ENCODE data around the gene ADAM10.

Gene ADAM10

DNA sequence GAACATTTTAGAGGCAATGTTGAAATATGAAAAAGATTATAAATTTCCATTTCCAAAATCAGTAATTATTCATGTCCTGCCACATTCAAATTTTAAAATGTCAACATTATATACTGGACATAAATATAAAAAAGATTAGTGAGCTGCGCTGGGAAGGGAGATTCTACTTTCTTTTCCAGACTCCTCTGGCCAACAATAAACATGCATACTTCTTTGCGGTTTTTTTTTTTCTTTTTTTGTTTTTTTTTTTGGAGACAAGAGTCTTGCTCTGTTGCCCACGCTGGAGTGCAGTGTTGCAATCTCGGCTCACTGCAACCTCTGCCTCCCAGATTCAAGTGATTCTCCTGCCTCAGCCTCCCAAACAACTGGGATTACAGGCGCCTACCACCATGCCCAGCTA lies 105.5 kb downstream of the ADAM10 start:
- Histone ChIP-seq H3K36me3 (ENCODE audit: insufficient read depth) (no peaks in the 10 kb centered on the region), H3K4me3 (IDR thresholded peaks at IDR 0.05; ENCODE audit: insufficient read depth, low read depth, low read length) (no peak overlapping the region), H3K27me3 (ENCODE audit: insufficient read depth, low read depth) (no peaks in the 10 kb centered on the region), H4K20me1 (ENCODE audit: insufficient read depth) (no peaks in the 10 kb centered on the region), H3K27ac (no peak overlapping the region), H3K79me2 (ENCODE audit: insufficient read depth, low read depth) (no peaks in the 10 kb centered on the region), H3K4me1 (ENCODE audit: low read depth, poor library complexity, severe bottlenecking) (no peaks in the 10 kb centered on the region), H2AFZ (ENCODE audit: low read depth) (no peak overlapping the region), H3K4me2 (no peak overlapping the region), H3K9ac (no peak overlapping the region)
- TF ChIP-seq, protein P1, sequence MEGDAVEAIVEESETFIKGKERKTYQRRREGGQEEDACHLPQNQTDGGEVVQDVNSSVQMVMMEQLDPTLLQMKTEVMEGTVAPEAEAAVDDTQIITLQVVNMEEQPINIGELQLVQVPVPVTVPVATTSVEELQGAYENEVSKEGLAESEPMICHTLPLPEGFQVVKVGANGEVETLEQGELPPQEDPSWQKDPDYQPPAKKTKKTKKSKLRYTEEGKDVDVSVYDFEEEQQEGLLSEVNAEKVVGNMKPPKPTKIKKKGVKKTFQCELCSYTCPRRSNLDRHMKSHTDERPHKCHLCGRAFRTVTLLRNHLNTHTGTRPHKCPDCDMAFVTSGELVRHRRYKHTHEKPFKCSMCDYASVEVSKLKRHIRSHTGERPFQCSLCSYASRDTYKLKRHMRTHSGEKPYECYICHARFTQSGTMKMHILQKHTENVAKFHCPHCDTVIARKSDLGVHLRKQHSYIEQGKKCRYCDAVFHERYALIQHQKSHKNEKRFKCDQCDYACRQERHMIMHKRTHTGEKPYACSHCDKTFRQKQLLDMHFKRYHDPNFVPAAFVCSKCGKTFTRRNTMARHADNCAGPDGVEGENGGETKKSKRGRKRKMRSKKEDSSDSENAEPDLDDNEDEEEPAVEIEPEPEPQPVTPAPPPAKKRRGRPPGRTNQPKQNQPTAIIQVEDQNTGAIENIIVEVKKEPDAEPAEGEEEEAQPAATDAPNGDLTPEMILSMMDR (conservative IDR thresholded peaks at IDR 0.05; ENCODE audit: low read depth, low read length): no peak

DNA sequence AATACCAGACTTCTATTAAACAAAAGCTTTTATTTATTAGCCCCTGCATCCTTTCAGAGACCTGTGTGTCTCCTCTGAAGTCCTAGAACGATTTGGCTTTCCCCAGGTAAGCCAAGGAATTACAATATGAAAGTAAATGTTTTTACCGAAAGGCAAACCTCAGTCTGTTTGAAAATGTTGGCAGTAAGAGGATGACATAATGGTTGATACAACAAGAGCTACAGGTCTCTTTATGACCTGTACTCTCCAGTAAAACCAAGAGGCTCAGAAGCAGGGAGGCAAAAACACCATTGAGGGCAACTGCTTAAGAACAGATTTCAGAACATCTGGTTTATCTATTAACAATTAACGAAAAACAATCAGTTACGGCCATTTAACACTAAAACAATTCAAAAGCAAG lies 107.8 kb downstream of the ADAM10 start:
- Histone ChIP-seq H4K20me1 (ENCODE audit: insufficient read depth) (no peaks in the 10 kb centered on the region), H3K79me2 (ENCODE audit: insufficient read depth, low read depth) (no peaks in the 10 kb centered on the region), H2AFZ (ENCODE audit: low read depth) (no peak overlapping the region), H3K4me3 (IDR thresholded peaks at IDR 0.05; ENCODE audit: insufficient read depth, low read depth, low read length) (no peak overlapping the region), H3K27ac (no peak overlapping the region), H3K4me2 (no peak overlapping the region), H3K9ac (no peak overlapping the region), H3K36me3 (ENCODE audit: insufficient read depth) (no peaks in the 10 kb centered on the region), H3K4me1 (ENCODE audit: low read depth, poor library complexity, severe bottlenecking) (no peaks in the 10 kb centered on the region), H3K27me3 (ENCODE audit: insufficient read depth, low read depth) (no peaks in the 10 kb centered on the region)
- TF ChIP-seq, protein P1 (conservative IDR thresholded peaks at IDR 0.05; ENCODE audit: low read depth, low read length): no peak

DNA sequence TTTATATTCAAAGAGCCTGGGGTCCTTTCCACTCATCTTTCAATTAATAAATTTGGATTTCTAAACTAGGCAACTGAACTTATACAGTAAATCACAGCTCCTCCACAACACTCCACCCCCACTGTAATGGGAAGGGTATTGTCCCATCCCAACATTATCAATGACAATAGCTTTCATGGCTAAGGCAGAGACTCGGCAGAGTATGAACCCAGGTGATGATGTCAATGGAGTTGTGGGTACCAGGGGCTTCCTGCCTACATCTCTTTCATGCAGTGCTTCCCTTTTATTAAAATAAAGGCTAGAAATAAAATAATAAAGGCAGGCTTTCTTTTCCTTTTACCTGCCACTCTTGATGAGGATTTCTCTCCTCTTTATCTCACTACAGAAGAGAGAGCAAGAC lies 109.5 kb downstream of the ADAM10 start:
- no peak overlapping the region for H3K9ac ChIP-seq
- TF ChIP-seq, protein P1 (conservative IDR thresholded peaks at IDR 0.05; ENCODE audit: low read depth, low read length): no peak
- H3K4me2 ChIP-seq: no peak overlapping the region
- H3K36me3 ChIP-seq (ENCODE audit: insufficient read depth): no peaks in the 10 kb centered on the region
- H3K27me3 ChIP-seq (ENCODE audit: insufficient read depth, low read depth): no peaks in the 10 kb centered on the region
- H3K79me2 ChIP-seq (ENCODE audit: insufficient read depth, low read depth): no peaks in the 10 kb centered on the region
- H2AFZ ChIP-seq (ENCODE audit: low read depth): no peak overlapping the region
- no peak overlapping the region for H3K27ac ChIP-seq
- no peaks in the 10 kb centered on the region for H4K20me1 ChIP-seq (ENCODE audit: insufficient read depth)
- no peak overlapping the region for H3K4me3 ChIP-seq (IDR thresholded peaks at IDR 0.05; ENCODE audit: insufficient read depth, low read depth, low read length)
- H3K4me1 ChIP-seq (ENCODE audit: low read depth, poor library complexity, severe bottlenecking): no peaks in the 10 kb centered on the region

DNA sequence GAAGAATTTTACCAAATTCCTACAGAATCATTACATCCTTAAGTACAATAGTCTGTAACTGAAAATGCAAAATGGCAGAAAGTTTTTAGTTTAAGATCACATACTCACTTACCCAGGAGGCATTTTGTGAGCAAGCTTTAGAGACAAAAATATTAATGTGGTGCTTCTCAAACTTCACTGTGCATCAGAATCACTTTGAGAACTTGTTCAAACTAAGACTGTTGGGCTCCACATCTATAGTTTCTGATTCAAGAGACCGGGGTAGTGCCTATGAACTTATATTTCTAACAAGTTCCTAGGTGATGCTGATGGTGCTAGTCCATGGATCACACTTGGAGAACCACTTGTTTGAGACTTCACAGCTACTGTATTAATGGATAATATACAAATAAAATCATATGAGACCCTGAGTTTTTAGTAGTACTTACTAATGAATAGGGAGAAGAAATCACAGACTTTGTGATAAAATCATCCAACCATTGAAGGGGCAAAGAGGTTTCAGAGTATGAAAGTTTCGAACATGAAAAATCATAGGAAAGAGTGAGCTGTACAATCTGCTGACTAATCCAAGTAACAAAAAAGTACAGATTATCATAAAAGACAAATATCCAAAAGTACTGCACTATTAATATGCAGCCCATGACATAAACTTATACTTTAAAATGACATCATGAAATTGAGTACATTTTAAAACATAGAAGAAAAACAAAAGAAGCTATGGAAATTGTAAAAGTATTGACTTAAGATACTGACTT lies 110.3 kb downstream of the ADAM10 start:
- Histone ChIP-seq H3K9ac (no peak overlapping the region), H3K4me2 (no peak overlapping the region), H2AFZ (ENCODE audit: low read depth) (no peak overlapping the region), H3K4me3 (IDR thresholded peaks at IDR 0.05; ENCODE audit: insufficient read depth, low read depth, low read length) (no peak overlapping the region), H4K20me1 (ENCODE audit: insufficient read depth) (no peaks in the 10 kb centered on the region), H3K36me3 (ENCODE audit: insufficient read depth) (no peaks in the 10 kb centered on the region), H3K4me1 (ENCODE audit: low read depth, poor library complexity, severe bottlenecking) (no peaks in the 10 kb centered on the region), H3K27me3 (ENCODE audit: insufficient read depth, low read depth) (no peaks in the 10 kb centered on the region), H3K27ac (no peak overlapping the region), H3K79me2 (ENCODE audit: insufficient read depth, low read depth) (no peaks in the 10 kb centered on the region)
- TF ChIP-seq, protein P1 (conservative IDR thresholded peaks at IDR 0.05; ENCODE audit: low read depth, low read length): no peak

Measured in KMS-11 (cell line).